HAP-1 (cell line): Measurements from ENCODE around the gene ANGPTL7.
"Not testable (repeated sequence)": the region's sequence is repeated elsewhere in the genome, so short reads cannot be mapped to it uniquely, and the experiment has no call there.

Experiments used
- DNase-seq, 2 experiments: peaks; one replicate each; pipeline ENCODE4 v3.0.0-alpha.2; 2016 to 2020; ENCODE audit warnings: low spot score in 2 of 2
- H3K27me3 ChIP-seq: fragments of 250-450 bp; sonication (Bioruptor Pico); 2 replicates; pipeline ENCODE4 v1.5.1; 2020; ENCODE audit warnings: low read depth, mild to moderate bottlenecking, moderate library complexity
- H3K36me3 ChIP-seq: fragments of 250-450 bp; sonication (Bioruptor Pico); replicated peaks from 2 replicates; pipeline ENCODE4 v1.5.1; 2020; ENCODE audit warnings: mild to moderate bottlenecking
- H3K4me1 ChIP-seq: fragments of 250-450 bp; sonication (Bioruptor Pico); 2 replicates; pipeline ENCODE4 v1.5.1; 2020; ENCODE audit warnings: mild to moderate bottlenecking
- H3K4me3 ChIP-seq: fragments of 250-450 bp; sonication (Bioruptor Pico); 2 replicates; pipeline ENCODE4 v1.5.1; 2020; ENCODE audit warnings: mild to moderate bottlenecking, moderate library complexity
- H3K9me3 ChIP-seq: fragments of 250-450 bp; sonication (Bioruptor Pico); 2 replicates; pipeline ENCODE4 v1.5.1; 2020; ENCODE audit warnings: mild to moderate bottlenecking, moderate library complexity
- in situ Hi-C: fragments of 300-500 bp; cut with MboI; formaldehyde crosslinking; loops from 3 replicates; pipeline ENCODE4 v1.14.3; 2020; ENCODE audit warnings: low sequenced_read_pairs, inconsistent platforms, mixed read lengths

ANGPTL7 gene

DNA sequence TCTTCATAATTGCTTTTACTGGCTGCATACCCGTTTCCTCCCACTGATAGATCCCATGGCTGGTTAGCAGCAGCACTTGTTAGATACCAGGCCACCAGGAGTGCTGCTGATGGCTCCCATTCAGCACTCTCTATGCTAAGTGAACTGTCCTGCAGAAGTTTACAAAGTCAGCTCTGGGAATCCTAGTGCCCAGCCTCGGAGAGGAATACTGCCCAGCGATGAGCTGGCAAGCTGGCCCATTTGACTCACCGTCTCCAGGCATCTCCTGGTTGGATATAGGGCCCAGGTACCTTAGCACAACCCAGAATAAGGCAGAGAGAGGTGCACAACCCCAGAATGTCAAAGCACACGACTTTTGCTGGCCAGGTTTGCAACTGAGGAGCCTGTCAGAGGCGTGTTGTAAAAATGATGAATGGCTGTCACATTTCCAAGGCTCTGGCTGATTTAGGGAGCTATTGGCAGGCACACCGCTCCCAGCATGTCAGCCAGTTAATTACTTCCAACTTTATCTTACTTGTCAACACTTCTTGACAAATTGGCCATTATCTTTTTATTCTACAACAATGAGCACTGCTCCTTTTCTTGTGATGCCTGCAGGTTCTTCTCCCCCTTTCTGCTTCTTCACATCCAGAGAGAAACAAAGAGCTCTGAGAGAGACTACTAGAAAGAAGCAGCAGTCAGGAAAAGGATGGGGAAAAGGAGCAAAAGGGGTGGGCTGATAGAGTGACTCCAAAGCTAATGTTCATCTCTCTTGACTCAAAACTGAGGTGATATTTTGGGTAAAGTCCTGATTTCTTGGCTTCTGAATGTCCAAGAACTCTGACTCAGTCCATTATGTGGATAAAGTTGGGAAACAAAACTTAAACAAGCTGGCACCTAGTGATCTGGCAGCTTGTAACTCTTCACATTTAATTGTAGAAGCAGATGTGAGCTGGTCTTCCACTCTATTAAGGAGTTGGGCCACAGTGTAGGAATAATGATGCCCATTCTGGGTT, 10.8 kb upstream of the ANGPTL7 start:
- Histone ChIP-seq H3K27me3 (no peaks in the 10 kb centered on the region), H3K4me3 (no peak overlapping the region), H3K4me1 (peaks cover 14% of the 10 kb centered on the region; the same call in 1 of the 2 replicates), H3K9me3 (no peaks in the 10 kb centered on the region), H3K36me3 (peaks cover 10% of the 10 kb centered on the region)
- DNase-seq, result peak; percentile 62 to 80
- in situ Hi-C loops, result no loop called here

- no peak overlapping the region for H3K4me3 ChIP-seq
- no peaks in the 10 kb centered on the region for H3K27me3 ChIP-seq
- H3K36me3 ChIP-seq, result peaks cover 10% of the 10 kb centered on the region
- in situ Hi-C loops, result no loop called here
- DNase-seq, result no peak
- H3K9me3 ChIP-seq, result no peaks in the 10 kb centered on the region
- peaks cover 14% of the 10 kb centered on the region; the same call in 1 of the 2 replicates for H3K4me1 ChIP-seq
These were observed 10.0 kb upstream of the ANGPTL7 start for GRCh38 chr1:11179125-11179524.

DNA sequence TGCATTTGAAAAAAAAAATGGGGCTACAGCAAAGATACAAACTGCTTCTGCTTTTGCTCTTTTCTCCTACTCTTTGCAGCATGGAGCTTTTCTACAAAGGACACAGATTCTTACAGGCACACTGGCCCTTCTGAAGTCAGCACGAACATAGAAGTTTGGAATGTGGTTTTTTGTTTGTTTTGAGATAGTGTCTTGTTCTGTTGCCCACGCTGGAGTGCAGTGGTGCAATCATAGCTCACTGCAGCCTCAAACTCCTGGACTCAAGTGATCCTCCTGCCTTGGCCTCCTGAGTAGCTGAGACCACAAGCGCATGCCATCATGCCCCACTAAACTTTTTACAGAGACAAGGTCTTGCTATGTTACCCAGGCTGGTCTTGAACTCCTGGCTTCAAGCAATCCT, 9.4 kb upstream of the ANGPTL7 start:
- Histone ChIP-seq H3K36me3 (peaks cover 15% of the 10 kb centered on the region), H3K4me1 (peaks cover 14% of the 10 kb centered on the region; the same call in 1 of the 2 replicates)
- H3K9me3 ChIP-seq, in situ Hi-C loops, DNase-seq, H3K4me3 ChIP-seq, H3K27me3 ChIP-seq: not testable (repeated sequence)

DNA sequence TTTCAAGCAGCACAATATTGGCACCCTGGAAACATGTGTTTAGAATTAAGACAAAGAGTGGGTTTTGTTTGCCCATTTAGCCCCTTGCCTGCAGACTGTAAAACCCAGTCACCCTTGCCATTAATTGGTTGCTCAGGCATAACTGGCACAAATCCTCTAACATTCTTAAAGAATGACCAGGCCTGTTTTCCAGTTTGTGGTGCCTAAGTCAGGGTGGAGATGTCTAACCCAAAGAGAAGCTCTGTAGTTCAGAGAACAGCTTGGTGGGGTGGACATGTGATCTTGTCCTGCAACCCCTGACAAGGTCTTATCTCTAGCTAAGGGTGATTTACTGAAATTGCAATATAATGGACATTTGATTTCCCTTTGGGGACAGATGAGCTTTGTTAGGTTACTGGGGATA, 8.8 kb upstream of the ANGPTL7 start:
- Histone ChIP-seq H3K36me3 (peaks cover 15% of the 10 kb centered on the region), H3K4me1 (peaks cover 14% of the 10 kb centered on the region; the same call in 1 of the 2 replicates), H3K4me3 (no peak overlapping the region), H3K9me3 (no peaks in the 10 kb centered on the region), H3K27me3 (no peaks in the 10 kb centered on the region)
- in situ Hi-C loops, result no loop called here
- no peak for DNase-seq

GRCh38 chr1:11182884-11183283, 6.3 kb upstream of the ANGPTL7 start:
- no peaks in the 10 kb centered on the region for H3K9me3 ChIP-seq
- DNase-seq, result no peak
- peaks cover 14% of the 10 kb centered on the region; the same call in 1 of the 2 replicates for H3K4me1 ChIP-seq
- in situ Hi-C loops, result no loop called here
- H3K4me3 ChIP-seq, result no peak overlapping the region
- H3K36me3 ChIP-seq, result peaks cover 18% of the 10 kb centered on the region
- no peaks in the 10 kb centered on the region for H3K27me3 ChIP-seq

DNA sequence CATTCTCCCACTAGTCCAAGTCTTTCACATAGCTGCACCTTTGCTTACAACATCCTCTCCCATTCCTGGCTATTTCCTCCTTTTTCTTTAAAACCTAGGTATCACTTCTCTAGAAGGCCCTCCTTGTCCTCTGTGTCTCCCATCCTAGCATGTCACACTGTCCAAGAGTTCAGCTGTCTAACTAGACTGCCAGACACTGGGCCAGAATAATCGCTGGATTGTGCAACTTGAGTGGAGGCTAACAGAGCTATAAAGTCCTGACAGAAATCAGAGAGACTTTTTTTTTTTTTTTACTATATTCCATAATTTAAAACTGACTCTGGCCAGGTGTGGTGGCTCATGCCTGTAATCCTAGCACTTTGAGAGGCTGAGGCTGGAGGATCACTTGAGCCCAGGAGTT, 4.2 kb upstream of the ANGPTL7 start:
- in situ Hi-C loops, result no loop called here
- H3K4me1 ChIP-seq, result no peaks in the 10 kb centered on the region
- DNase-seq, result no peak
- no peaks in the 10 kb centered on the region for H3K27me3 ChIP-seq
- no peak overlapping the region for H3K4me3 ChIP-seq
- H3K9me3 ChIP-seq, result no peaks in the 10 kb centered on the region
- peaks cover 24% of the 10 kb centered on the region for H3K36me3 ChIP-seq

- no peak for DNase-seq
- no peaks in the 10 kb centered on the region for H3K9me3 ChIP-seq
- no peak overlapping the region for H3K4me3 ChIP-seq
- H3K36me3 ChIP-seq, result peaks cover 35% of the 10 kb centered on the region
- H3K27me3 ChIP-seq, result no peaks in the 10 kb centered on the region
- in situ Hi-C loops, result no loop called here
- no peaks in the 10 kb centered on the region for H3K4me1 ChIP-seq
These were observed 2.2 kb upstream of the ANGPTL7 start for GRCh38 chr1:11187000-11187399.

- DNase-seq, result no peak
- H3K36me3 ChIP-seq, result peaks cover 39% of the 10 kb centered on the region
- no peaks in the 10 kb centered on the region for H3K9me3 ChIP-seq
- no peaks in the 10 kb centered on the region for H3K4me1 ChIP-seq
- no peaks in the 10 kb centered on the region for H3K27me3 ChIP-seq
- no peak overlapping the region for H3K4me3 ChIP-seq
- in situ Hi-C loops, result no loop called here
These were observed 1.7 kb upstream of the ANGPTL7 start for GRCh38 chr1:11187494-11187893.

DNA sequence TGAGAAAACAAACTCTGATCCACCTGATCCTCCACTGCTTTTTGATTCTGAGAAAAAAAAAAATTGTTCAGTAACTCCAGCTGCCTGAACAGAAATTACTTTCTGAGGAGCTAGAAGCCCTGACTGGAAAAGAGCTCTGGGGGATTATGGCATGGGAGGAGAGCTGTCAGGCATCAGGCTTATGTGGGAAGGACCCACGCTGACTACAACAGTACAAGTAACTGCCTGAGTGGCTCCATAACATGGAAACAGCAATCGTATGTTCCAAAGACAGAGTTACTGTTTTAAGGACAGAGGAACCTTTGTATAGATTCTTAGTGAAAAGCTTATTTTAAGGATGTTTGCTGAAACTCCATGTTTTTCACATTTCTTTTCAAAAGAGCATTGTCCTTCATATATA, 1.2 kb upstream of the ANGPTL7 start:
- in situ Hi-C loops, result no loop called here
- H3K36me3 ChIP-seq, result peaks cover 39% of the 10 kb centered on the region

GRCh38 chr1:11188381-11188780, 774 bp upstream of the ANGPTL7 start:
- Histone ChIP-seq H3K27me3 (no peaks in the 10 kb centered on the region), H3K4me3 (no peak overlapping the region), H3K9me3 (no peaks in the 10 kb centered on the region), H3K4me1 (no peaks in the 10 kb centered on the region), H3K36me3 (peaks cover 39% of the 10 kb centered on the region)
- in situ Hi-C loops, result no loop called here
- no peak for DNase-seq

More for the DNA sequence above, 1.2 kb upstream of the ANGPTL7 start:
- H3K4me1 ChIP-seq, result no peaks in the 10 kb centered on the region
- H3K9me3 ChIP-seq, result no peaks in the 10 kb centered on the region
- DNase-seq, result no peak
- H3K4me3 ChIP-seq, result no peak overlapping the region
- no peaks in the 10 kb centered on the region for H3K27me3 ChIP-seq

GRCh38 chr1:11193376-11193775, 4.2 kb downstream of the ANGPTL7 start:
- Histone ChIP-seq H3K4me3 (no peak overlapping the region), H3K27me3 (no peaks in the 10 kb centered on the region), H3K4me1 (no peaks in the 10 kb centered on the region), H3K36me3 (peaks cover 60% of the 10 kb centered on the region), H3K9me3 (no peaks in the 10 kb centered on the region)
- in situ Hi-C loops, result no loop called here
- DNase-seq, result no peak

GRCh38 chr1:11194407-11195176, 5.4 kb downstream of the ANGPTL7 start:
- in situ Hi-C loops, result no loop called here
- no peak overlapping the region for H3K4me3 ChIP-seq
- H3K36me3 ChIP-seq, result peaks cover 66% of the 10 kb centered on the region
- no peak for DNase-seq
- no peaks in the 10 kb centered on the region for H3K27me3 ChIP-seq
- no peaks in the 10 kb centered on the region for H3K4me1 ChIP-seq
- no peaks in the 10 kb centered on the region for H3K9me3 ChIP-seq

- H3K4me3 ChIP-seq, result no peak overlapping the region
- no peaks in the 10 kb centered on the region for H3K27me3 ChIP-seq
- no peaks in the 10 kb centered on the region for H3K9me3 ChIP-seq
- no peak for DNase-seq
- in situ Hi-C loops, result no loop called here
- peaks cover 51% of the 10 kb centered on the region for H3K36me3 ChIP-seq
- no peaks in the 10 kb centered on the region for H3K4me1 ChIP-seq
These were observed 7.8 kb downstream of the ANGPTL7 start for GRCh38 chr1:11196945-11197344.

DNA sequence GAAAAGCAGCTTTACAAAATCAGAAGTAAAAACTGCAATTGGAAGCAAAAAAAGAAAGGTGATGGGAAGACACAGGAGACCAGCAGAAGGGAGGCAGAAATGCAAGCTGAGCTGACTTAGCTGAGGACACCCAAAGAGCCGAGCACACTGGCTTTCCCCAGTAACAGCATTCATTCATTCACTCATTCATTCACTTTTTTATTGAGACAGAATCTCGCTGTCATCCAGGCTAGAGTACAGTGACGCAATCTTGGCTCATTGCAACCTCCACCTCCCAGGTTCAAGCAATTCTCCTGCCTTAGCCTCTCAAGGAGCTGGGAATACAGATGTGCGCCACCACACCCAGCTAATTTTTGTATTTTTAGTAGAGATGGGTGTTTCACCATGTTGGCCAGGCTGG, 8.2 kb downstream of the ANGPTL7 start:
- no peak for DNase-seq
- in situ Hi-C loops, result no loop called here
- H3K36me3 ChIP-seq, result peaks cover 47% of the 10 kb centered on the region

More for the DNA sequence above, 8.2 kb downstream of the ANGPTL7 start:
- H3K4me1 ChIP-seq, result no peaks in the 10 kb centered on the region
- no peaks in the 10 kb centered on the region for H3K9me3 ChIP-seq
- H3K27me3 ChIP-seq, result no peaks in the 10 kb centered on the region
- no peak overlapping the region for H3K4me3 ChIP-seq
